G401.6 (cell line): ENCODE measurements around the gene PGBD5.
"Not testable (repeated sequence)": the region's sequence is repeated elsewhere in the genome, so short reads cannot be mapped to it uniquely, and the experiment has no call there.

Experiments
- FAIRE-seq: peaks from 2 replicates; lab custom pipeline; 2012; peaks lifted over from hg19 to GRCh38; lab: Jason Lieb, UNC

The PGBD5 gene

DNA sequence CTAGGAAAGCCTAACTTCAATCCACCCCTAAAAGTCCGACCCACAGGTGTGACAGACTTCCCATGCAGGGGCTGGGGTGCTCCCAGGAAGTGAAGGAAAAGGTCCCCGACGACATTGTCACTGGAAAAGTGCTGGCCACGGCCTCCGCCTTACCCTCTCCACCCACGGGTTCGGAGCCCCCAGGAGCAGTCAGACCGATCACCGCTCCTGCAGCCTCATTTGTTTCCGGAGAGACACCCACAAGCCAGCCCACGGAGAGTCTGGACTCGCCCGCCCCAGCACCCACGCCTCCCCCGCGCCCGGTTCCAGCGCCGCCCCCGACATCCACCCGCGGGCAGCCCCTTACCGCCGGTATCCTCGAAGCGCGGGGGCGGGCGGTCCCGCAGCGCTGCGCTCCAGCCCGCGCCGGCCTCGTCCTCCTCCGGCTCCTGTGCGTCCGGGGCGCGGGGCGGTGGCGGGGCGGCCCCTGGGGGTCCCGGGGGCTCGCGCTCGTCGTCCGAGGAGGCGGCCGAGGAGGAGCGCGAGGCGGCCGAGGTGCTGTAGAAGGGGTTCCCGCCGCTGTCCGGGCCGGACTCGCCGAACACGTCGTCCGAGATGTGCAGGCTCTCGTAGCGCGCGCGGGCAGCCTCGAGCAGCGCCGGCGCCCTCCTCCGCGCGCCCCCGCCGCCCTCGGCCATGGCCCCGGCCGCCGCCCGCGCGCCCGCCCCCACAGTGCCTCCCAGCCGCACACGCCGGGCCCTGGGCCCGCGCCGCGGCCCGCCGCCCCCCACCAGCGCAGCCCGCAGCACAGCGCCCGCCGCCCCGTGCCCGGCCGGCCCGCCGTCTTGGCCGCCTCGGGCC, 660 bp downstream of the PGBD5 start:
- no peak for FAIRE-seq

DNA sequence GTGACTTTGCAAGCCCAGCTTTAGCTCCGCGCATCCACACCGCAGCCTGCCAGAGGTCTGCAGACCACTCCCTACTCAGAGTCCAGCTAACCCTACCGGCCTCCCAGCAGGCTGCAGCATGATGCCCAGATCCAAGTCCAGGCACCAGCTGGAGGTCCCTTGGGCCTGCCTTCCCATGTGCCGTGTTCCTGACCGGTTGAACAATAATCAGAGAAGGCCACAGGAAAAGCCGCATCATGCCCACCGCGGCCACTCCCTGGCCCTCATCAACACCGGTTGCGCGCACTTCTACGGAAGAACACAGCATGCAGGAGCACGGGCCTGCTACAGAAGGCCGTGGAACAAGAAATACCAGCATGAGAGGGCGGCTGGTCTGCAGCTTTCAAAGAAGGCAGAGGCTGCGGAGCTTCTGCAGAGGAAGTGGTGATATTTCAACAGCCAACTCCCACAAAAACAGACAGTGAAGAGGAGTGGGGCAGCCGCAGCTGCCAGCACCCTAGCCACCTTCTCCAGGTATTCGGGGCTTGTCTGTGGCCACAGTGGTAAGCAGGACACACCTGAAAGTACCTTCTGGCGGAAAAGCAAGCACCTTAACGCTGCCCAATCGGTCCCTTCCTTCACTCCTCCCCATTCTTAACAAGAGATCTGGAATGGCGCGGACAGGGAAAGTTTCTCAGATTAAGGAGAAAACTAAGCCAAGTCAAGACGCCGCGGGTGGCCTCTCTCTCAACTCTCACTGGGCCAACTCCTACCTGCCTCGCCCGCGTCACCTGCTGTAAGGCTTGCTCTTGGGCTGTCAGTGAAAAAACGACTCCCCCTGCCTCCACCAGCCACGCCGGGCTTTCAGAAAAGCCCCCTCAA, 1.5 kb downstream of the PGBD5 start:
- no peak for FAIRE-seq

DNA sequence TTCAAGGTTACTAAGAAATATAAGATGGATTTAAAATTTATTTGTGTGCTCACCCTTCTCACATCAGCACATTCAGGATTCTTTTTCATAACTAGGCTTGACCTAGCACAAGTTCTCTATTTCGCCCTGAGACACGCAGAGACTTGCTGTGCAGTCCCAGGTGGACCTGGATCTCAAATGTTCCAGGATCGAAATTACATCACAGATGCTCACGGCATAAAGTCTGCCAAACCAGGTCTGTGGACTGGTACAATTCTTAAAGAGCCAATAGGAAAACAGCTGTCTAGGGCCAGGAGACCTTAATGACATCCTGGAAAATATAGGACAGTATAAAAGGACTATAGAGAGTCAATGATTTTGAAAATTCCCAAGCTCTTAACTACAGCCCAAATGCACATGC, 2.2 kb downstream of the PGBD5 start:
- no peak for FAIRE-seq

DNA sequence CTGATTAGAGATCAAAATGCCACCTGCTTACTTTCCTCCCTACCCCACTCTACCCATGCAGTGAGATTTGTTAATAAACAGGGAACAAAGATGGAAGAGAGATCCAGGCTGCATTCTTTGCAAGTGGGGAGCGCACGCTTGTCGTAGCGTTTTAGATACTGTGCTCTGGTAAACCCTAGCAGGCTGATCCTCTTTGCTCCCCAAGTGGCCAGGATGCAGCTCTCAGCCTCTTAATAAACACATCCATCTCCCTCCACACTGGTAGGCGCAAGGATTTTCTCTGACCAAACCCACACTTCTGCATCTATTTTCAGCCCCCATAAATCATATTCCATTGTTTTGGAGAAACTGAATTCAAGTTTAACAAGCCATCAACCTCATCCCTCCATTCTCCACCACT, 2.9 kb downstream of the PGBD5 start:
- no peak for FAIRE-seq

DNA sequence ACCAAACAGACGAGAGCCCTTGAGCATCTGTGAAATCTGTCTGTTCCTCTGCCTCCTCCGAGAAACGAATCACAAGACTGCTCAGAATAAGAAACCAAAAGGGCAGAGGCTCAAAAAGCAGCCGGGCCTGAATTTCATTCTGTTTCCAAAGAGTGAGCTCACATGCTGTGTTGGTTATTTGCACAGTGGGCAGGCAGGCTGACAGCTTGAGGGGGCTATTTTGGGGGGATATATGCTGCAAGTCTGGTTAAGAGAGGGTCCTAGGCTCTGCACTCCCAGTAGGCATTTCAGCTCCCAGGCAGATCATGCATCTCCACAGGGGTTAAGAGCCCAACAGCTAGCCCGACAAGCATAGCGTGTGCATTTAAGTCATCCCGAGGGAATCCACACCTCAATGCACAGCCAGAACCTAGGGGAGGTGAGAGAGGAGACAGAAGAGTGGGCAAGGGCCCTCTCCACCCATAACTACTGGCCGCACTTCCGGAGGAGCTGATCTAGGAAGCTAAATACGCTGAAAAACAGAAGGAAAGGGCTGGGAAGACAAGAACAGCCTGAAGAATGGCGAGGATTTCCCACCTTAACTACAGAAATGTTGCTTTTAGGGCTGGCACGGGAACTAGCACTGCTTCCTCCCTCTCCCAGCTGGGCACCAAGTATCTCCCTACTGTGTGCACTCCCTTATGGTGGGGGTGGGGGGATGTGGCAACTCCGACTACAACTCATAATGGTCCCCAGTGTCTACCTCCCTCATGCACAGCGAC, 3.7 kb downstream of the PGBD5 start:
- FAIRE-seq = no peak

DNA sequence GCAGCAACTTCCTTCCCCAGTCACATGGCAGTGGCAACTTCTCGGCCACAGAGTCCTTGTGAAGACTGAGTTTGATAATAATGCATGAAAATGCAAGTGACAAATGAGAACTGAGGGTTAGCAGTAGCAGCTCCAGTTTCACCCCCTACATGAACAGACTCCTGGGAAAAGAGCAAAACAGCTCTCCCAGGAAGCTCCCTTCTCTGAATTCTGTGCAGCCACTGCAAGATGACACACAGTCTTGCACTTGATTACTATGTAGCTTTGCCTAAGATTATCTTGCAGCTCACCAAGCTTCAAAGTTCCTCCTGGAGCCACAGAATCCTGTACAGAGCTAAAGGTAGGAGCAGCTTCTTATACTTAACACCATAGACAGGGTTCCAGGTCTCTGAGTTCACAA, 4.7 kb downstream of the PGBD5 start:
- no peak for FAIRE-seq

DNA sequence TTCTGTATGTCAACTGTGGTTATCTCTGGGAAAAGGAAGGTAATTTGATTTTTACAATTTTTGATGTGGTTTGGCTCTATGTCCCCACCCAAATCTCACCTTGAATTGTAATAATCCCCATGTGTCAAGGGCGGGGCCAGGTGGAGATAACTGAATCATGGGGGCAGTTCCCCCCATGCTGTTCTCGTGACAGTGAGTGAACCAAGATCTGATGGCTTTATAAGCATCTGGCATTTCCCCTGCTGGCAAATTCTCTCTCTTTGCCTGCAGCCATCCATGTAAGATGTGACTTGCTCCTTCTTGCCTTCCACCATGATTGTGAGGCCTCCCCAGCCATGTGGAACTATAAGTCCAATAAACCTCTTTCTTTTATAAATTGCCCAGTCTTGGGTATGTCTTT, 5.8 kb downstream of the PGBD5 start:
- FAIRE-seq = not testable (repeated sequence)

DNA sequence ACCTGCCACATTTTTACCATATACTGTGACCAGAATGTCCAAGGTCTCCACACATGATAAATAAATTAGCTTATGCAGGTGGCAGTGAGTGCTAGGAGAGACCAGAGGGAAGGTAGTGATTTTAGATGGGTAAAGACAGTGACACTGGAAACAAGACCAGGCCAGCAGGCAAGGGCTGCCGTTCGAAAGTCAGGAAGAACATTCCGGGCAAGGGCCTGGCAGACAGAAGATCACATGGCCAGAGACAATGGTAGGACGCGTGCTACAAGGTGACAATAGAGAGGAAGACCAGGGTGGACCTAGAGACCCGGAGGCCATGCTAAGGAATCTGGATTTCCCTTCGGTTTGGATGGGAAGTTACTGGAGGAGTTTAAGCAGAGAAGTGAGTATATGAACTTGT, 9.7 kb downstream of the PGBD5 start:
- no peak for FAIRE-seq

DNA sequence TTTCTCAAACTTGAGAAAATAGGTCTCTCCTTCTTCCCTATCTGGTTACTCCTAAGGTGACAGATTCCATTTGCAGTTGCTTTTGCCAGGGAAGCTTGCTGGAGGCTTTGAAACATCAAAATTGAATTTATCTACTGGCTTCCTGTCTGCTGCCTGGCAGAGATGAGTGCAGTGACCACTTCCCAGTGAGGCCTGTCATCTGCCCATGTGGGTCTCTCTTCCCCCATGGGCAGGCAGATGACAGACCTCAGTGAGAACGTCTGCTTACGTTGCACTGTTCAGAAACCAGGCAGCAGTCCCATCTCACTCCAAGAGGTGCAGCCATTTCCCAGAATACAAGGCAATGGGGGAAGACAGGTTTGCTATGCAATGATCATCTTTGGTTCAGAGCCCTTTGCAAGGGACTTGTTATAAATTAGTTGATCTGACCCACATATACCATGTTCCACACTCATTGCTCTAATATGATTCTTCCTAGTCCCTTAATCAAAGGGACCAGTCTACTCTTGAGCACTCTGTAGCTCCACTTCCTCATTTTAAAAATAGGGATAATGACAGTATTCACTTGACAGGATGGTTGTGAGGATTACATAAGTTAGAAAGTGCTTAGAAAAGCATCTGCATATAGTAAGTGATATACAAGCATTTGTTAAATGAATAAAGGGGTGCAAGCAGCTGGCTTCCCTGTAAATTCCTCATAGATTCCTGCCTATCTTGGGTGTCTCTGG, 10.6 kb downstream of the PGBD5 start:
- FAIRE-seq = no peak

DNA sequence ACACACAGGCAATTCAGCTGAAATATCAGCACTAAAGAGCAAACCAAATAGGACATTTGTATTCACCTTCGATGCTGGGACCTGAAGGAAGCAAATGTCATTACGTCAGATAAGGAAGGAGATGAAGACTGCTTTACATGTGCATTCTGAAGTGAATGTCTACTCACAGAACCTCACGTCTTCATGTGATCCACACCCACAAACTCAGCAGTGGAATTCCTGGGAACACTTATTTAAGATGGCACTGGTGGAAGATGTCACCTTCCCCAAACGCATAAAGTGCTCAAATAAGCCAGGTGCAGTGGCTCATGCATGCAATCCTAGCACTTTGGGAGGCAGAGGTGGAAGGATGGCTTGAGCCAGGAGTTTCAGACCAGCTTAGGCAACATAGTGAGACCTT, 11.4 kb downstream of the PGBD5 start:
- no peak for FAIRE-seq

DNA sequence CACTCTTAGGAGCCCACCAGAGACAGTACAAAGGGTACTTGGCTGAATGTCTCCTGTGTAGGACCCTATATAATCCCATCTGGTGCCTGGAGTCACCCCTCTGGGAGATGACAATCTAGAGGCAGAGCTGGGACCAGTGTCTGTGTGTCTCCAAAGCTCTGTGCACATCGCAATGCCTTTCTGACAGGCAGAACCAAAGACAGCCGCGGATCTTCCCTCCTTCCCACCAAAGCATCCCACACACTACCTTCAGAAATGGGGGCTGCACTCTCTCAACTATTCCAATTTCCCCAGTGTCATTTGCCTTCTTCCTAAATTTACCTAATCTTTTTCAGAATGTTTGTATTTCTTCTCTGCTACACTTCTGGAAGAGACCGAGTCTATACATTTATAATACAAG, 12.0 kb downstream of the PGBD5 start:
- FAIRE-seq = no peak

DNA sequence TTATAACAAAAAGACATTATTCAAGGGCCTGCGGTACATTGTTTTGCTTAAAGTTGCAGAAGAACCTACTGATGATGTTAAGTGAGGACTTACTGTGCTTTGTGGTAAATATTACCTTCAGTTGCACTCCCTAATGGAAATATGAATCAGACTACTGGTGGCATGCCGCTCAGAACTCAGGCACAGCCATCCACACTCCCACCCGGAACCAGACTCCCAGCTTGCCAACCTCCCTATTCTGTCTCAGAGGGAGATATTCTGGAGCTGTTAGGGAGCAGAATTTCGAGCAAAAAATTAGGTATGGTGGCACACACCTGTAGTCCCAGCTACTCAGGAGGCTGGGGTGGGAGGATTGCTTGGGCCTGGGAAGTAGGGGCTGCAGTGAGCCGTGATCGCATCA, 13.1 kb downstream of the PGBD5 start:
- FAIRE-seq = no peak

DNA sequence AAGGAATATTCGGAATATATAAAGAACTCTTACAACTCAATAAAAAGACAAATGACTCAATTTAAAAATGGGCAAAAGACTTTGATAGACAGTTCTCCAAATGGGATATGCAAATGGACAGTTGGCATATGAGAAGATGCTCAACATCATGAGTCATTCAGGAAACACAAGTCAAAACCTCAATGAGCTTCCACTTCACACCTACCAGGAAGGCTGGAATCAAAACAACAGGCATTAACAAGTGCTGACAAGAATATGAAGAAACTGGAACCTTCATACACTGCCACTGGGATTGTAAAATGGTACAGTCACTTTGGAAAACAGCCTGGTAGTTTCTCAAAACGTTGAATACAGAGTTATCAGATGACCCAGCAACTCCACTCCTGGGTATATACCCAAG, 17.2 kb downstream of the PGBD5 start:
- no peak for FAIRE-seq

DNA sequence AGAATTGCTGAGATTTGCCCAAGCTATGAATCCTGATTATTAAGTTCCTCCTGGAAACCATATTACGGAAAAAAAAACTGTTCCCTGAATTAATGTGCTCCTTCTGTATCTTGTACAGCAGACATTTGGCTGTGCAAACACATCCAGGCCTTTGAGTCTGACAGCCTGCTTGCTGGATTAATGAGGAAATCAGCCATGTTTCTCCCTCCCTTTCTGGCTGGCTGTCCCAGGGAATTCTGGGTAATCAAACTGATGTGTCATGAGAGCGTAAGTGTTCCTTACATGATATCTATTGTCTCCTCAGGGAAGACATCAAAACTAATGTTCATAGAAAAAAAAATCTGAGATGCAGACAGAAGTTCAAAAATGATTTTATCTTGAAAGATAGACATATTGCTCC, 18.8 kb downstream of the PGBD5 start:
- no peak for FAIRE-seq

DNA sequence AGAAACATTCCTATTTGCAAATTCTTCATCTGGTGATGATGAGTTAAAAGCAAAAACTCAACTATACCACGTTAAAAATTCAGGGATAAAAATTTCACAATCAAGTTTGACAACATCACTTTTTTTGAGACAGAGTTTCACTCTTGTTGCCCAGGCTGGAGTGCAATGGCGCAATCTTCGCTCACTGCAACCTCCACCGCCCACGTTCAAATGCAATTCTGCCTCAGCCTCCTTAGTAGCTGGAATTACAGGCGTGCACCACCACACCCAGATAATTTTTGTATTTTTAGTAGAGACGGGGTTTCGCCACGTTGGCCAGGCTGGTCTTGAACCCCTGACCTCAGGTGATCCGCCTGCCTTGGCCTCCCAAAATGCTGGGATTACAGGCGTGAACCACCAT, 19.4 kb downstream of the PGBD5 start:
- FAIRE-seq = not testable (repeated sequence)

DNA sequence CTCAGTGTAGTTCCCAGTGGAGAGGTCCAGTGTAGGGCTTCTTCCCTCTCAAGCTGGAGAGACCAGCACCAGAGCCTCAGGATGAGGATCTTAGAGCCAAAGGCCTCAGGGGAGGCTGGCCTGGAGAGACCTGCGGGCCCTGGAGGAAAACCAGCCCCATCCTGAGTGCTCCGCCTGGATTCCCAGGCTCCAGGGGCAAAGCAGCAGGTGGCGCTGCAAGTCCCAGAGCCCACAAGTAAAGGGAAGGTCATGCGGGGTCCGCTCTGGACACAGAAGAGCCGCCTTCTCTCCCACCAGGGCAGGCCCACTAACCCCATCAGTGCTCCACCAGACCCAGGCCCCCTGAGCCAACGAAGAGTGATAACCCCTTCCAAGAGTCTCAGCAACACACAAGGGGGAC, 22.7 kb downstream of the PGBD5 start:
- no peak for FAIRE-seq

DNA sequence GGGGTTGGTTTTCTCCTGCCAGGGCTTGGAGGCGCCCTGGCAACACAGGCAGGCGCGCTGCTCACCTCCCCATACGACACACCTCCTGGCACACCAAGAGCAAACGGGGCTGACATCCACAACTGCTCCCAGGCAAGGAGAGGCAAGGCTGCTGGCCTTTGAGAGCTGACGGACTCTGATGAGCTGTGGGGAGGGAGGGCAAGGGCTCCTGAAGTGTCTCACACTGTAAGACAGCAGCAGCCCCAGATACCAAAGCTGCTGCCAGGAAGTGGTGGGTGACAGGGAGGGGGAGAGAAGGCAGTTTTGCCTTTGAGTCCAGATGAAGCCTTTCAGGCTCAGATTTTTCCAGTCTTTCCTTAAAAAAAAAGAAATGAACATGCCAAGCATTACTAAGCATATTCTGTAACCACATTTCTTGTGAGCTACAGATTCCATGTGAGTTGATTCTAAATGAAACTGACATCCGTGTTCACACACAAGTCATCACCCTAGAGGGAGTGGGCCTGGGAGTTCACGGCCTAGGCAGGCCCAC, 24.3 kb downstream of the PGBD5 start:
- FAIRE-seq = no peak

DNA sequence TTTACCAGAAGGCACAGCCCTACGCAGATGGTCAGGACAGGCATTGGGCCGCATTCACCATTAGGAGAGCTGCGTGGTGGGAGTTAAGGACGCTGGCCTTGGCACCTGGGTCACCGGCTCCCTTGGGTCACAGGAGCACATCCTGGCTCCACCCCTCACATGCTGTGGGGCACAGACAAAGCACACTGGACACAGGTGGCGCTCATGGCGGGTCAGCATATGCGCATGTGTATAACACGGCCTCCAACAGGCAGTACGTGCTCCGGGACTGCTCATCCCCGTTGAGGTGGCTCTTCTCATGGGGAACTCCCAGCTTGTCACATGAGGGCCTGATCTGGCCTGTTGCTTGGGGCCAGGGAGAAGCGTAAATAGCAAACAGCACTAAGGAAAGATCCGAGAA, 25.0 kb downstream of the PGBD5 start:
- no peak for FAIRE-seq

DNA sequence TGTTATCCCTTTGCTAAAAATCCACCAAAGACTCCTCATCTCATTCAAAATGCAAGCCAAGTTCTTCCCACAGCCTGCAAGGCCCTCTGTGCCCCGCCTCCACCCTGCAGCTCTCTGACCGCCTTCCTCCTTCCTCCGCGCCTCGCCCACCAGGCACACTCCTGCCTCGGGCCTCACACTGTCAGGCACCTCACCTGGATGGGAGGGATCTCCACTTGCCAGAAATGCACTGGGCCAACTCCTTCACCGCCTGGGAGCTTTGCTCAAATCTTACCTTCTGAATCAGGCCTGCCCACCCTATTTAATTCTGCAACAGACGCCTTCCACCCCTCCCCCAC, 26.2 kb downstream of the PGBD5 start:
- no peak for FAIRE-seq

DNA sequence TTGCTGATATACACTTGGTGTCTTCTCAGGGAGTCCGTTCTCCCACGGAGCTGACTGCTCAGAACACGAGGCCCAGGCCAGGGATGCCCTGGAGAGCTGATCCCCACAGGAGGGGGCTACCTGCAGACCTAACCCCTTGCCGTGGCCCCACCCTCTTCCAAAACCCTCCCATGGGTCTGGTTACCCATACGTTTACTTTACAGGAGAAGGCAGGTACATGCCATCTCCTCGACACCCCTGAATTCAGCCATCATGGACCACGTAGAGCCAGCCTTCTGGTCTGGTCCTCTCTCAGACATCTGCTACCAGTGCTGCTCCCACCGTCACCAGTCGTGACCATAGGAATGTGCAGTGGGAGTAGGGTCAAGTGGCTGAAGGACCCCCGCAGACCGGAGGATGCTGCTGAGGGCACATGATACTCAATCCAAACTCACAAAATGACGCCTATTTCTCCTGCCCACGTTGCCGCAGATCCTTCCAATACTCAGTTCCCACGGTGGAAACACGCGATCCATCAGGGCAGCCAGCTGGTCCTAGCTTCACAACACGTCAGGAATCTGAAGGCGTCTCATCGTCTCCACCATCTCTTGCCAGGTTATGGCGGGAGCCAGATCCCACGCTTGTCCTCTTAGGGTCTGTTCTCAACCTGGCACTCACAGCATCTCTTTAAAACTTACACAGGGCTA, 26.7 kb downstream of the PGBD5 start:
- no peak for FAIRE-seq

DNA sequence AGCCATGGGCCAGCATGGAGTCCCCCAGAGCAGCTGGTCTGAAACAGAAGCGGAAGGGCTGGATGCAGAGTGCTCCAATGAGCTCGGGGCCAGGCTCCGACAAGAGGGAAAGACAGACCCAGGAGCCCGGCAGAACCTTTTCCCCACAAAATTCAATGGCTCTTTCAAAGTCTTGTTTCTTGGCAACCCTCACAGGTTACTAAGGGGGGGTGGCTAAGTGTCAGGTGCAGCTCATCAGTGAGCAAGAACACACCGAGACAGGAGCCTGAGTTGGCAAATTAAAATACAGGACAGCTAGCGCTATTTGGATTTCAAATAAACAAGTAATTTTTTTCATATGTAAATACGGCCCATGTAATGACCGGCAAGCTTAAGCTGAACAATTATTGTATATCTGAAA, 27.3 kb downstream of the PGBD5 start:
- no peak for FAIRE-seq

DNA sequence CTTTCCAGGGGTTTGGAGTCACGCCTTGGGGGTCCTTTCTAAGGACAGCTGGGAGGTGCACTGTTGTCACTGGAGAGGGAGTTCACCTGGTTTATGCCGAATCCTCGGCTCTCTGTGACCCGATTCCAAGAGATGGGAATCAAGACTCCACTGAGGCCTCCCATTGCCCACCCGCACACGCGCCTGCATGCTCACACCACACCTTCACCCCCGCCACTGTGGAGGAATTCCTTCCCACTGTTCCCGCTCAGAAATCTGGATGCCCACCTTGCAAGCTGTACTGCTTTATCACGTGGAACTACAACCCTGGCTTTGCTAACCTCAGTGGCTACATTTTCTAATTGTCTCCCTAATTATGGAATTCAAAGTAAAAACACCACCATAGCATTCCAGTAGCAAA, 29.2 kb downstream of the PGBD5 start:
- no peak for FAIRE-seq
